GM21786 (cell line): Measurements from ENCODE around the gene ZNF385B.
"Not testable (repeated sequence)": the region's sequence is repeated elsewhere in the genome, so short reads cannot be mapped to it uniquely, and the experiment has no call there.

Experiments used
- ATAC-seq: cut with Tn5 transposase; IDR thresholded peaks from one replicate; pipeline ENCODE4 v1.9.1; 2021; ENCODE audit not compliant: unreplicated experiment

Gene ZNF385B

GRCh38 chr2:179642462-179642861 lies 218.9 kb downstream of the ZNF385B start:
- ATAC-seq, result no peak

DNA sequence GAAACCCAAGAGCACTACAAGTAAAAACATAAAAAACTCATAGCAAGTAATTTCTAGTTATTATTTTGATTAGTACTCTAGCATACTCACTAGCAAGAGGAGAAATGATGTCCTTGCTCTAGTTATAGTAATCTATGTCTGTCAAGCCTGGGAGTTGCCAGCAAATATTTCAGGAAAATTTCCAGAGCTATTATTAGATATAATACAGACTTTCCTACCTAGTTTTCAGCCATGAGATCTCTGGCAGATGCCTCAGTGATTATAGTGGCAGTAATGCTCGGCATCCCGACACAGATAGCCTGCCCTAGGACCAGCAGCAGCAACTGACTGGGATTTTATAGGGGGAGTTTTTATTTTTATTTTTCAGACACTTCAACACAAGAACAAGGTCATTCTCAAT lies 224.4 kb downstream of the ZNF385B start:
- no peak for ATAC-seq

GRCh38 chr2:179636100-179636980 lies 225.1 kb downstream of the ZNF385B start:
- no peak for ATAC-seq

GRCh38 chr2:179631769-179632385 lies 229.5 kb downstream of the ZNF385B start:
- not testable (repeated sequence) for ATAC-seq

- ATAC-seq, result not testable (repeated sequence)
These were observed 231.6 kb downstream of the ZNF385B start for GRCh38 chr2:179629776-179630175.

DNA sequence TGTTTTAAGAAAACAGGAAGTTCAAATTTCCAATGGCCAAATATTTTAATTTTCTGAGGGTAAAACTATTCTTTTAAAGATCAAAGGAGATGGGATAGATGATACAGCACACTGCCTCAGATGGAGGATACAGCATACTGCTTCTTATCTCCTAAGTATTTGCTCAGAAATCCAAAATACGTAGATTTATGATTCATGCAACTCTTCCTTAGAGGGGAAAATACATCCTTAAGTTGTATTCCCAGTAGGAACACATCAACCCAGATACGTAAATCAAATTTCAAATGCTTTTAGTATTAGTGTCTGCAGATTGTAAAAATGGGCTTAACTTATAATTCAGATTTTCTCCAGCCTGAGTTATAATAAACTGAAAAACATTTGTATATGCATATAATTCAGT lies 235.2 kb downstream of the ZNF385B start:
- no peak for ATAC-seq

GRCh38 chr2:179622635-179623300 lies 238.6 kb downstream of the ZNF385B start:
- no peak for ATAC-seq

DNA sequence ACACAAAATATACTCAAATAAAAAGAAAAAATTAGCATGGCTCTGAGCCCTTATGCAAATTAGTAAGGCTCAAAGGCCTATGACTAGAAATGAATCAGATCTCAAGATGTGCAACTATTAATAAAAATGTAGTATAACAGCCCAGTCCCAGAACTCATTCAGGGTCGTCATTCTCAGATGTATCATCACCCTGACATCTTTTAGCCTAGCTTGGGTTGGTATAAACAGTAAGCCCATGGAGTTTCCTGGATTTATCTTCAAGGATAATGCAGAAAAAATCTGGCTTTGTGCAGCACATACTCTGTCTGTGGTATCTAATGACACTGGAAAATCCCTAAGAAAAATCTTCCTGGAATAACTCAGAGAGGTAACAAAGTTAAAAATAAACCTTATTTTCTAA lies 239.3 kb downstream of the ZNF385B start:
- ATAC-seq, result no peak

DNA sequence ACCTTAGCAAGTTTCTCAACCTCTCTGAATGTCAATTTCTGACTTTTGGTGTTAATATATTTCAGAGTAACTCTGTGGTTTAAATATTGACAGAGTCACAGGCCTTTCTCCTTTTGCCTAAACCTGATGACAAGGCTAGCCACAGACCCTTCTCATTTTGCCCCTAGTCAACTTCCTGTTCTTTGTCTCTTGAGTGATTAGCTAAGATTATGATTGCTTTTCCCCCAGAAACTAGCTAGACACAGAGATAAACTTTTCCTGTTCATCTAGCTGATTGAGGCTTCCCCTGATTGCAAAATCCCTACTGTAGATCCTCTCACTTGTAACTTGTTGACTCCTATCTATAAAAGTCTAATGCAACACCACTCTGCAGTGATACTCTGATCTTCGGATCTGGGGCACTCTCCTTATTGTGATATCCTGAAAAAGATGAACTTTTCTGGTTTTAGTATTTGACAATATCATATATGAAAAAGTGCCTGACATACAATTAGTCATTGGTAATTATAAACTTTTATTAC lies 241.4 kb downstream of the ZNF385B start:
- no peak for ATAC-seq

- no peak for ATAC-seq
These were observed 247.3 kb downstream of the ZNF385B start for GRCh38 chr2:179614121-179614520.

DNA sequence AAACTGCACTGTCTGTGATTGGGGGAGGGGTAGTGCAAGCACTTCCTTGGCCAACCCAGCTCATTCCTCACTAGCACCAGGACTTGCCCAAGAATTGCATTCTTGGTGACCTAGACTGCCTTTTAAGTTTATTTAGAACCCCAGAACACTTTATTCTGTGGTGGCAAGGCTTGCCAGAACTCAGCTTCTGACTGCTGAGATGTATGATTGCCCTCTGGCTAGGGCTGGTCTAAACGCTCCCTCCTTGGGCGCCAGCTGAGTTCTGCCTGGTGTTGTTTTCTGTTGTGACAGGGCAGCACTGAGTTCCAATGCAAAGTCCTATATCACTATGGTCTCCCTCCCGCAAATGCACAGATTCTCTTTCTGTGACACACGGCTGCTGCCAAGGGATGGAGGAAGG lies 247.7 kb downstream of the ZNF385B start:
- no peak for ATAC-seq

DNA sequence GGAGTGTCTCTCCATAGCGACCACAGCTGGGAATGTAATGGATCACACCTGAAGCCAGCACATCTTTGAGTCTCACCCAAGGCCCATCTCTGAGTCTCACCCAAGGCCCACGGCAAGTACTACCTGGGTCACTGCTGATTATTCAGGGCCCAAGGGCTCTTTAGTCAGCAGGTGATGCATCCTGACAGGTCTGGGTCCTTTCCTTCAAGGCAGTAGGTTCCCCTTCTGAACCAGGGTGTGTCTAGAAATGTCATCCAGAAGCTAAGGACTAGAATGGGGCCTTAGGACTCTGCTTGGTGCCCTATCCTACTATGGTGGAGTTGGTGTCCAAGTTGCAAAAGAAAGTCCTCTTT lies 248.1 kb downstream of the ZNF385B start:
- ATAC-seq, result no peak

- ATAC-seq, result no peak
These were observed 248.7 kb downstream of the ZNF385B start for GRCh38 chr2:179612591-179613298.

- ATAC-seq, result no peak
These were observed 249.3 kb downstream of the ZNF385B start for GRCh38 chr2:179612108-179612507.

DNA sequence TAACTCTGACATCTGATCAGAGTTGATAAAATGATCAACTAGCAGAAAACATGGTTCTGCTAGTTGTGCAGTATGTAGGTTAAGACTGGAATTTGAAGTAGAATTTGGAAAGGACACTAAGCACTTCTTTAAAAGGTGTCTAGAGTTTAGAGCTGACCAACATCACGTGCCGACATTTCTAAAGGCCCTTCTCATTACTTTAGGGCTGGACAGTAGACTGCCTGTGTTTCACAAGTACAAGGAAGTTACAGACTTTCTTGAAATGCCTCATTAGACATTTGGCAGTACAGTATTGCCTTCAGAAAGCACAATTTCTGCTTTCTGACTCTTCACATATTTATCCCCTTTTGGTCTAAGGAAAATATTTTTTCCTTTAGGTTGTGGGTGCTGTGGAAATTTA lies 255.3 kb downstream of the ZNF385B start:
- ATAC-seq, result no peak

DNA sequence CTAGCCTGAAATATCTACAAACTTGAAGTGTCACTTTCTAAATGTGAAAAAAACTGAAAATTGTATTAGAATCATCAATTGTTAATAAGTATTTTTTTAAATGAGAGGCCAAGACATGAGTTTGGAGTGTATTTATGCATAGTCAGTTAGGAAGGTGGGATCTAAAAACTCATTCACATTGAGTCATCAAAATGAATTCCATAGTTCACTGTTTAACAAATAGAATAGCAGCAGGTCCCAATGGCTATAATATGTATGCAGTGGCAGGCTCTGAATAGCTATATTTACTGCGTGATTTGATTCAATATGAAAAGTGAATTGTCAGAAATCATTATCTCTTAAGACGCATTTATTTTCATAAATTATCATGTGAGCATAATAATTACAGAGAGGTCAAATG lies 256.1 kb downstream of the ZNF385B start:
- no peak for ATAC-seq

- no peak for ATAC-seq
These were observed 256.8 kb downstream of the ZNF385B start for GRCh38 chr2:179604598-179604997.

DNA sequence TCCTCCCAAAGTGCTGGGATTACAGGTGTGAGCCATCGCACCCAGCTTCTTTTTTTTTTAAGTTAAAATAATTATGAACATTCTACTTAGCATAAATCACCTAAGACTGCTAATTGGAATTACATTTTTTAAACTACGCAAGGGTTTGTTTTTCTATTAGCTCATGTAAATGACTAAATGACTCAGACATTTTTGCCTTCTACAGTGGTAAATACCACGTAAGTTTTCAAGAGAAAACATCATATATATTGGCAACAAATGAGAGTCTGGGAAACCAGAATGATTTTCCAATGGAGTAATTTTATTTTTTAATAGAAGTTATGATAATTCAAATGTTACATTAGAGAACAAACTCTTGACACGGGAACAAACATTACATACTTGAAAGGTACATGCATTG lies 259.0 kb downstream of the ZNF385B start:
- ATAC-seq, result no peak

GRCh38 chr2:179596018-179596417 lies 265.4 kb downstream of the ZNF385B start:
- no peak for ATAC-seq

GRCh38 chr2:179595284-179595683 lies 266.1 kb downstream of the ZNF385B start:
- ATAC-seq, result no peak
